Measurements from ENCODE around the gene USP7.

DNA sequence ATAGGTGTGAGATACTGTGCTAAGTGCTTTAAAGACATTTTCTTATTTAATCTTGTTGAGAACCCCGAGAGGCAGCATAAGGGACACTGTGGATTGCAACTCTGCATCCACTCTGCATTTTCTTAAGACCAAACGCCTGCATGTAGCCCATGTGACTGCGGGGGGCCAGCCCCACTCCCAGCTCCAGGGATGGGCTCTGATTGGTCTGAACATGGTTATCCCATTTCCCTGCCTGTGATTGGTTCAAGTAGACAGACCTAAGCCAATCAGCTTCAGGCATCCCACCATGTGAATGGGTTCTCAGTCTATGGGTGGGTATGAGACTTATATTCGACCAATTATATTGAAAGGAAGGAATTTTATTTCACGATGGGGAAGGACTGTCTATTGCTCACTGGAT is 33.2 kb upstream of the USP7 start:
- TF ChIP-seq, protein P1, sequence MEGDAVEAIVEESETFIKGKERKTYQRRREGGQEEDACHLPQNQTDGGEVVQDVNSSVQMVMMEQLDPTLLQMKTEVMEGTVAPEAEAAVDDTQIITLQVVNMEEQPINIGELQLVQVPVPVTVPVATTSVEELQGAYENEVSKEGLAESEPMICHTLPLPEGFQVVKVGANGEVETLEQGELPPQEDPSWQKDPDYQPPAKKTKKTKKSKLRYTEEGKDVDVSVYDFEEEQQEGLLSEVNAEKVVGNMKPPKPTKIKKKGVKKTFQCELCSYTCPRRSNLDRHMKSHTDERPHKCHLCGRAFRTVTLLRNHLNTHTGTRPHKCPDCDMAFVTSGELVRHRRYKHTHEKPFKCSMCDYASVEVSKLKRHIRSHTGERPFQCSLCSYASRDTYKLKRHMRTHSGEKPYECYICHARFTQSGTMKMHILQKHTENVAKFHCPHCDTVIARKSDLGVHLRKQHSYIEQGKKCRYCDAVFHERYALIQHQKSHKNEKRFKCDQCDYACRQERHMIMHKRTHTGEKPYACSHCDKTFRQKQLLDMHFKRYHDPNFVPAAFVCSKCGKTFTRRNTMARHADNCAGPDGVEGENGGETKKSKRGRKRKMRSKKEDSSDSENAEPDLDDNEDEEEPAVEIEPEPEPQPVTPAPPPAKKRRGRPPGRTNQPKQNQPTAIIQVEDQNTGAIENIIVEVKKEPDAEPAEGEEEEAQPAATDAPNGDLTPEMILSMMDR (IDR thresholded peaks at IDR 0.05), result no peak
- TF ChIP-seq POLR2A (IDR thresholded peaks at IDR 0.05), result no peak

All from esophagus squamous epithelium (tissue), 4 donors.